NCI-H82 treated with DMSO at 0.1 percent for 48 hours (cell line): ENCODE measurements around the gene OR4A47.
"Not testable (repeated sequence)": the region's sequence is repeated elsewhere in the genome, so short reads cannot be mapped to it uniquely, and the experiment has no call there.

Experiments
- DNase-seq: peaks from one replicate; lab custom pipeline; 2025; ENCODE audit not compliant: unreplicated experiment; lab: John Stamatoyannopoulos, UW

Gene OR4A47, protein sequence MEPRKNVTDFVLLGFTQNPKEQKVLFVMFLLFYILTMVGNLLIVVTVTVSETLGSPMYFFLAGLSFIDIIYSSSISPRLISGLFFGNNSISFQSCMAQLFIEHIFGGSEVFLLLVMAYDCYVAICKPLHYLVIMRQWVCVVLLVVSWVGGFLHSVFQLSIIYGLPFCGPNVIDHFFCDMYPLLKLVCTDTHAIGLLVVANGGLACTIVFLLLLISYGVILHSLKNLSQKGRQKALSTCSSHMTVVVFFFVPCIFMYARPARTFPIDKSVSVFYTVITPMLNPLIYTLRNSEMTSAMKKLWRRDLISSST

DNA sequence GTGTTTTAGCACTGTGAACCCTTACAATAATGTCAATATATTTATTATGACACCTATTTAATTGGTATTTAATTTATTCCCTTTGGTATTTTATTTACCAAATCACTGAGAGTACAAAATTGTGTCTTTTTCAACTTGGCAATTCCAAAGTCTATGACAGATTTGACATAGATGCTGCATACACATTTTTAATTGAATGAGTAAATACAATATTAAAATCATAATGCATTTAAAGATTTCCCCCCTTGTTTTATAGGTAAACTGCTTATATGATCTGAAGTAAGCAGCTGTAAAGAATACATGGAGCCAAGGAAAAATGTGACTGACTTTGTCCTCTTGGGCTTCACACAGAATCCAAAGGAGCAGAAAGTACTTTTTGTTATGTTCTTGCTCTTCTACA, at the start of gene OR4A47:
TSS of gene OR4A47 (plus strand) at position 301 of the 400 bp plus-strand sequence. CDS start at position 301, 0 bp downstream.
- not testable (repeated sequence) for DNase-seq

GRCh38 chr11:48455909-48456308, 32.7 kb upstream of the OR4A47 start:
- DNase-seq, result not testable (repeated sequence)

GRCh38 chr11:48473966-48474365, 14.6 kb upstream of the OR4A47 start:
- not testable (repeated sequence) for DNase-seq

- DNase-seq, result not testable (repeated sequence)
These were observed 13.9 kb upstream of the OR4A47 start for GRCh38 chr11:48474703-48475102.

- not testable (repeated sequence) for DNase-seq
These were observed 17.6 kb downstream of the OR4A47 start for GRCh38 chr11:48506169-48506568.

- no peak for DNase-seq
These were observed 50.4 kb downstream of the OR4A47 start for GRCh38 chr11:48538991-48539390.
